Tongue (tissue), 2 donors: ENCODE data around the gene RAB11B. TPM values are rescaled to one million over a fixed set of nuclear protein-coding genes. Genes with fewer than 3 reads are reported as not detected.
"Not testable (repeated sequence)": the region's sequence is repeated elsewhere in the genome, so short reads cannot be mapped to it uniquely, and the experiment has no call there.

Experiments used
- DNase-seq: peaks from one replicate; pipeline ENCODE4 v3.0.0-alpha.2; 2015
- total RNA-seq: library from RNA; depleted of rRNA; stranded (reverse); fragments of >200 nt; gene quantifications from one replicate; pipeline ENCODE4 v1.2.3, GENCODE V29; 2014

The RAB11B gene
- total RNA-seq, result 78.2 TPM

DNA sequence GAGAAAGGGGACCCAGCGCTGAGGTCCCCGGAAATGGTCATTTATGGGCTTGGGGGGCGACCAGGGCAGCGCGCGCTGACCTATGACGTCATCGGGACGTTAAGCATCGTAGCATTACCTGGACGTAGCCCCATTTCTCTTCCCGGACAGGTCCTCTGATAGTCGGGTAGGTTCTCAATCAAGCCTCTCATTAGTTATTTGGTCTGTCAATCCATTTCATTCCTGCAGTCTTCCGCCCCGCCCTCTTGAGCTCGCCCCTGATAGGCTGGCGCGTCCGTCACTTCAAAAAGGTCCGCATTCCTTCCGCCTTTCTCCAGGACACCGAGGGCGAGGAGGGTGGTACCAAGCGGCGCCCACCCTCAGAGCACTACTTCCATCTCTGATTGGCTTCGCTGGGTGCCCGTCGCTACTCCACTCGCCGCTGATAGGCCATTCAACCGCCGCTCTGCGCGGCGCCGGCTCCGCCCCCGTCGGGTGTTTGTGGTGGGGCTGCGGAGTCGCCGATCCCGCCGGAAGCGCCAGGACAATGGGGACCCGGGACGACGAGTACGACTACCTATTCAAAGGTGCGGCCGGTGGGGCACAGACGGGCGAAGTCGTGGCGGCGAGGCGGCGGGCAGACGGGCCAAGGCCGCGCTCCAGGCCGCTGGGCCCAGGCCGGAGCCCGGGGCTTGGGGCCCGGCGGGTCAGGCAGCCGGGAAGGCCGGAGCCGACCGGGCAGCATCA, at the start of gene RAB11B:
Gene RAB11B (plus strand): TSS at position 470 of the 726 bp plus-strand sequence. CDS start 57 bp downstream, at position 527.
- peak; percentile 100 for DNase-seq

DNA sequence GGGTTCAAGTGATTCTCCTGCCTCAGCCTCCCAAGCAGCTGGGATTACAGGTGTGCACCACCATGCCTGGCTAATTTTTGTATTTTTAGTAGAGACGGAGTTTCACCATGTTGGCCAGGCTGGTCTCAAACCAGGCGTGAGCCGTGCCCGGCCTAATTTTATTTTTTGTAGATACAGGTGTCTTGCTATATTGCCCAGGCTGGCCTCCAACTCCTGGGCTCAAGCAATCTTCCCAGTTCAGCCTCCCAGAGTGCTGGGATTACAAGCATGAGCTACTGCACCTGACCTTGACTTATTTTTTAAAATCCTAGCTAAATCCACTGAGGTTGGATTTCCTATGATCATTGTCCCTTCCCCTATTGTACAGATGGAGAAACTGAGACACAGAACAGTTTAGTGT, 48.7 kb upstream of the RAB11B start:
- not testable (repeated sequence) for DNase-seq

DNA sequence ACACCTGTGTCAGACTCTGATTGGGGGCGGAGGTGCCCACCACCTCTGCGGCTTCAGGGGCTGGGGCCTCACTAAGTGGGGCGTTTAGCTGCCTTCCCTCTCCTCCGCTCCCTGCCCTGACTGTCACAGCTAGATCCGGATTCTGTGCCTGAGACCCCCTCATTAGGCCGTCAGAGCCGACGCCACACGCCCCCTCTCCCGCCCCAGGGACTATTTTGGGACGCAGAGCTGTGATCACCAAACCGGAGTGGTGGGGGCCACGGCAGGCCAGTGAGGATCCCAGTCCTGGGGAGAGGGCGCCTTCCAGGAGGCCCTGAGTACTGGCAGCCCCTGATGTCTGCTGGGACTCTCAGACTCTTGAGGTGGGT, 47.9 kb upstream of the RAB11B start:
- no peak for DNase-seq

DNA sequence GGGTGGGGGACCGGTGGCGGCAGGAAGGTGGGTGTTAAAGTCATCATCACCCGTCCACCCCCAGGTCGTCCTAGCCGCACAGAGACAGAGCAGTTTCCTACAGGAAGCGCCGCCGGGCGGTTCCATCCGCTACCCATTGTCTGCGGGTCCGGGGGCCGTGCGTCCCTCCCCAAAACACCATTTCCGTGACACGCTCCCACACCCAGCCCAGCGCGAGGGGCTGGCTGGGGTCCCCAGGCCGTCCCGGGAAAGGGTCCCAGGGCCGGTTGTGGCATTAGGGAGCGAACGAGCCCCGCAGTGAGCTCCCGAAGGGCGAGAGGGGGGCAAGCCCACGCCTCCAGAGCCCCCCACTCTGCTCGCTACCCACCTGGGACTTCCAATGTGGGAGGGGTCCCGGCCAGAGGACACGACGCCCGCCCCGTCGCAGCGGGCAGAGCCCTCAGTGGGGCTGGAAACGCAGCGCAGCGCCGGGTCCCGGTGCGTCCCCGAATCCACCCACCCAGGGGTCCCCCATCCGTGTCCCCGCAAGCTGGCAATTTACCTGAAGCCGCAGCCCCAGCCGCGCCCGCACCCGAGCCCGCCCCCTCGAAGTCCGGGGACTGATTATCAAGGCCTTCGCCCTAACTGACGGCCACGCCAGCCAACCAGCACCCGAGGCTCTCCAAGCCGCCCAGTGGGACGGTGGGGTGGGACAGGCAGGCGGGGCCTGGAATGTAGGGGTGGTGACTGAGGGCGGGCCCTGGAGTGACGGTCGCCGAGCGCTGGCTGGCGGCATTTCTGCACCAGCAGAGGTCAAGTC, 47.3 kb upstream of the RAB11B start, which contains the start of gene KANK3:
Gene KANK3 (minus strand): TSS at position 579 of the 799 bp plus-strand sequence. CDS start 5,434 bp downstream, outside the sequence.
- DNase-seq, result peak; percentile 91

DNA sequence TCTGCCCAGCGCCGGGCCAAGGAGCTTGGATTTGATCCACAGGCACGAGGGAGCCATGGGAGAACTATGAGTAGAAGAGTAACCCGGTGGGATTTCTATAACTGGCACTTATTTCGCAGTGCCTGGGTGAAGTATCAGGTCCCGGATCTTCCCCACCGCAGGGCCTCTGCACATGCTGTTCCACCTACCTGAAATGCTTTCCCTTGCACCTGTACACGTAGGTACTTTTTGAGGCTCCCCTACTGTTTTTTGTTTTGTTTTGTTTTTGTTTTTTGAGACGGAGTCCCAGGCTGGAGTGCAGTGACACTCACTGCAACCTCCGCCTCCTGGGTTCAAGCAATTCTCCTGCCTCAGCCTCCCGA, 46.7 kb upstream of the RAB11B start:
- DNase-seq, result no peak

DNA sequence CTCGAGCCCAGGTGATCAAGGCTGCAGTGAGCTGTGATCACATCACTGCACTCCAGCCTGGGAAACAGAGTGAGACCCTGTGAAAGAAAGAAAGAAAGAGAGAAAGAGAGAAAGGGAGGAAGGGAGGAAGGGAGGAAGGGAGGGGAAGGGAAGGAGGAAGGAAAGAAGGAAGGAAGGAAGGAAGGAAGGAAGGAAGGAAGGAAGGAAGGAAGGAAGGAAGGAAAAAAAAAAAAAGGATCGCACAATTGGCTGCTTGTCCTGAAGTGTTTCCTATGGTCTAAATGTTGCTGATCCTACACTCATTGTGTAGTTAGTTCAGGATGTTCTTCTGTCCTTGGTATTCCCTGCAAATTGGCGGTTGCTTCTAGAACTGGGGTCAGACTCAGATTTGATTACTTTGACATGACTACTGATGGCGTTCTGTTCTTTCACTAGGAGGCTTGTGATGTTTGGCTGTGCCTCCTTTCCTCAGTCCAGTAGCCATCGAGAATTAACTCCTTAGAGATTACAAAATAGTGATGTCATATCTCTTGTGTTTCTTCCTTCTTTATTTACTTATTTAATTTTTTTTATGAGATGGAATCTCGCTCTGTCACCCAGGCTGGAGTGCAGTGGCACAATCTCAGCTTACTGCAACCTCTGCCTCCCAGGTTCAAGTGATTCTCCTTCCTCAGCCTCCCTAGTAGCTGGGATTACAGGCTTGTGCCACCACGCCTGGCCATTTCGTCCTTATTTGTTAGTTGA, 40.4 kb upstream of the RAB11B start:
- DNase-seq, result not testable (repeated sequence)

DNA sequence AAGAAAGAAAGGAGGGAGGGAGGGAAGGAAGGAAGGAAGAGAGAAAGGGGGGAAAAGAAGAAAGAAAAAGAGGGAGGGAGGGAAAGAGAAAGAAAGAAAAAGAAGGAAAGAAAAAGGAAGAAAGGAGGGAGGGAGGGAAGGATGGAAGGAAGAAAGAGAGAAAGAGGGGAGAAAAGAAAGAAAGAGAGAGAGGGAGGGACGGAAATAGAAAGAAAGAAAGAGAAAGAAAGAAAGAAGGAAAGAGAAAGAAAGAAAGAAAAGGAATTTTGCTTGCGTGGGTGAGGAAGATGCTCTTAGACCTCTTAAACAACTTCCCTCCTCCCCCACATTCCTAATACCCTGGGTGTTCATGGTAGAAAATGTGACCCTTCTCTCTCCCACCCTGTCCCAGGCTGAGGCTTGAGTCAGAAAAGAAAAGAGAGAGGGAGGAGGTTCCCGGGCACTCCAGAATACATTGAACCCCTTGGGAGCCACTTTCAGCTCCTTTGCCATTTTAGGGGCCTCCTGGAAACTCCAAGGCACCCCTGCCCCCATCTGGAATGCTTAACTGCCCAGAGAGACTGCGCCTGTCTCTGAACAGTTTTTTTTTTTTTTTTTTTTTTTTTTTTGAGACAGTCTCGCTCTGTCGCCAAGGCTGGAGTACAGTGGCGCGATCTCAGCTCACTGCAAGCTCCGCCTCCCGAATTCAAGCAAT, 37.9 kb upstream of the RAB11B start:
- DNase-seq, result no peak

DNA sequence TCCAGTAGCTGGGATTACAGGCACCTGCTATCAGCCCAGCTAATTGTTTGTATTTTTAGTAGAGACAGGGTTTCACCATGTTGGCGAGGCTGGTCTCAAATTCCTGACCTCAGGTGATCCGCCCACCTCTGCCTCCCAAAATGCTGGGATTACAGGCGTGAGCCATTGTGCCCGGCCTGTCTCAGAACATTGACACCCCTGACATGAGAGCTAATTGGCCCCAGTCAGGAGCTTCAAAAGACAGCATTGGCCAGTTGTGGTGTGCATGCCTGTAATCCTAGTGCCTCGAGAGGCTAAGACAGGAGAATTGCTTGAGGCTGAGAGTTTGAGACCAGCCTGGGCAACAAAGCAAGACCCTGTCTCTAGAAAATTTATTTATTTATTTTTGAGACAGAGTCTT, 37.3 kb upstream of the RAB11B start:
- not testable (repeated sequence) for DNase-seq

DNA sequence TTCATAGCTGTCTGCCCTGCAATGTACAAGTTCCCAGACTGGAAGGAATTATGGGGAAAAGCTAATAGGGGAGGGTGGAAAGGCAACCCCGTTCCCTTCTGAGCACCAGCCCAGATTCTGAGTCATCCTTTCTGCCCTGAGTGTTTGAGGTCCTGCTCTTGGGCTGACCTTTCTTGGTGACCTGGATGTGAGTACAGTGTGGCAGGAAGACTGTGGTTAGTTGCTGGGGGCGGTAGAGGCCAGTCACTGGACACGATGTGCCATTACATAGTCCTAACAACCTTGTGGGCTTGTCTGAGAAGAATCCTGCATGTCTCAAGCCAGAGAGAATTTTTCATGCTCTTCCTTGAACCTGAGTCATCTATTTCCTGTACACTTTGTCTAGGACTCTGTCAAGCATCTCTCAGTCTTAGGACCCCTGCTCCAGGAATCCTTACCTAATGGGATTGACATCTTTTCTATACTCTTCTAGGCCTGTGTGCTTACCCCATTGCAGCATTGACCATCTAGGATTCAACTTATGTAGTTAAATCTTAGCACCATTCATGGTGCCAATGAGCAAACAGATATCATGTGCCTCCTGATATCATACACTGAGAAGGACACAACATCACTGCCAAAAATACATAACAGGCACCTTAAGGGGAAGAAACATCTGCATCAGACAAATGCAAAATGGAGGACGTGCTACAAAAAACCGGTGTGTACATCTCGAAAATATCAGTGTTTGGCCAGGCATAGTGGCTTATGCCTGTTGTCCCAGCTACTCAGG, 34.3 kb upstream of the RAB11B start:
- no peak for DNase-seq

DNA sequence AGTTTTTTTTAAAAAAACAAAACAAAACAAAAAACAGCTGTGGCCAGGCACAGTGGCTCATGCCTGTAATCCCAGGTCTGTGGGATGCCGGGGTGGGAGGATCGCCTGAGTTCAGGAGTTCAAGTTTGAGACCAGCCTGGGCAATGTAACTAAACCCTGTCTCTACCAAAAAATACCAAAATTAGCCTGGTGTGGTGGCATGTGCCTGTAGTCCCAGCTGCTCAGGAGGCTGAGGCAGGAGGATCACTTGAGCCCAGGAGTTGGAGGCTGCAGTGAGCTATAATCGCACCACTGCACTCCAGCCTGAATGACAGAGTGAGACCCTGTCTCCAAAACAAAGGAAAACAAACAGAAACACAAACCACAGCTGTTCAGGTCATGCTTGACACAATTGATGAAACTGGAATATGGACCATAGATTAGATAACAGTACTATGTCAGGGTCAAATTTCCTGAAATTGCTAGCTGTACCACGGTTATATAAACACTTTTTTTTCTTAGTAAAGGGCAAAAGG, 33.1 kb upstream of the RAB11B start:
- DNase-seq, result no peak

DNA sequence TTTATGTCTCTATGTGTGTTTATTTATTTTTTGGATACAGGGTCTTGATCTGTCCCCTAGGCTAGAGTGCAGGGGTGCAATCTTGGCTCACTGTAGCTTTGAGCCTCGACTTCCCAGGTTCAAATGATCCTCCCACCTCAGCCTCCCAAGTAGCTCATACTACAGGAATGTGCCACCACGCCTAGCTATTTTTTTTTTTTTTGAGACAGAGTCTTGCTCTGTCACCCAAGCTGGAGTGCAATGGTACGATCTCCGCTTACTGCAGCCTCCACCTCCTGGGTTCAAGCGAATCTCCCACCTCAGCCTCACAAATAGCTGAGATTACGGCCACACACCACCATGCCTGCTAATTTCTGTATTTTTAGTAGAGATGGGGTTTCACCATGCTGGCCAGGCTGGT, 31.2 kb upstream of the RAB11B start:
- no peak for DNase-seq

DNA sequence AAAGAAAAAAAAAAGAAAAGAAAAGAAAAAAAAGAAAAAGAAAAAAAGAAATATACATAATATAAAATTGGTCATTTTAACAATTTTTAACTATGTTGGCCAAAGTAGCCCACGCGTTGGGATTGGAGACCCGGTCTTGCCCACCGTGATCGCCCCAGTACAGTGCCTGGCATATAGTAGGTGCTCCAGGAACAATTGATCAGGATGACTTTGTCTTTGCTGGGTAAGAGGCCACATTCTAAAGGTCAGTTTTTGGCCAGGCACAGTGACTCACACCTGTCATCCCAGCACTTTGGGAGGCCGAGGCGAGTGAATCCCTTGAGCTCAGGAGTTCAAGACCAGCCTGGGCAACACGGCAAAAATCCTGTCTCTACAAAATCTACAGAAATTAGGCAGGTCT, 30.0 kb upstream of the RAB11B start:
- DNase-seq, result no peak

DNA sequence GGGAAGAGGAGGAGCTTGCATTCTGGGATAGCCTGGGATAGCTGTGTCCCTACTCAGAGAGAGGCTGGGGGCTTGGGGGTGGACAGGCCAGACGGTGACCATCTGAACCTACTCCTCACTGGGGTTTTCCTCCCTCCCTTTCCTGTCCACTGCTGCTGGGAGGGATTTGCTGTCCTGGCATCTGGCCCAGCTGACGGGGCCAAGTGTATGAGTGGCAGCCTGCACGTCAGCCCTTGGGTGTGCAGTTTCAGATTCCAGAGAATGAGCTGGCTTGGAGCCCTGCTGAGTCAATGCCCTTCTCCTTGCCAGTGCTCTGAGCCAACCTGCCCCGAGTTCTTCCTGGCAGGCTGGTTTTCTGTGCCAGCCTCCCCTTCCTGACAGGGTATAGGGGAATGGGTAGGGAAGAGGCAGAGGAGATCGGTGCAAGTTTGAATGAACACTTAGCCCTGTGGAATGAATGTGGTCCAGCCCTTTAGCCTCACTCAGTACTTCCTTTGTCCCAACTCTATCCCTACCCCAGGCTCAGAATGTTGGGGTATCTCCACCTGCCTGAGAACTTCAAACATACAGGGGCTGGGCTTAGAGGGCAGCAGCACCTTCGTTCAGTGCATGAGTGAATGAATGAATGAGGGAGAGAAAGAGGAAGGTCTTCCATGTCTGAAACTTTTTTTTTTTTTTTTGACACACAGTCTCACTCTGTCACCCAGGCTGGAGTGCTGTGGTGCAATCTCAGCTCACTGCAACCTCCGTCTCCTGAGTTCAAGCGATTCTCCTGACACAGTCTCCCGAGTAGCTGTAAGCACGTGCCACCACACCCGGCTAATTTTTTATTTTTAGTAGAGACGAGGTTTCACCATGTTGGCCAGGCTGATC, 28.0 kb upstream of the RAB11B start:
- peak; percentile 97 for DNase-seq

DNA sequence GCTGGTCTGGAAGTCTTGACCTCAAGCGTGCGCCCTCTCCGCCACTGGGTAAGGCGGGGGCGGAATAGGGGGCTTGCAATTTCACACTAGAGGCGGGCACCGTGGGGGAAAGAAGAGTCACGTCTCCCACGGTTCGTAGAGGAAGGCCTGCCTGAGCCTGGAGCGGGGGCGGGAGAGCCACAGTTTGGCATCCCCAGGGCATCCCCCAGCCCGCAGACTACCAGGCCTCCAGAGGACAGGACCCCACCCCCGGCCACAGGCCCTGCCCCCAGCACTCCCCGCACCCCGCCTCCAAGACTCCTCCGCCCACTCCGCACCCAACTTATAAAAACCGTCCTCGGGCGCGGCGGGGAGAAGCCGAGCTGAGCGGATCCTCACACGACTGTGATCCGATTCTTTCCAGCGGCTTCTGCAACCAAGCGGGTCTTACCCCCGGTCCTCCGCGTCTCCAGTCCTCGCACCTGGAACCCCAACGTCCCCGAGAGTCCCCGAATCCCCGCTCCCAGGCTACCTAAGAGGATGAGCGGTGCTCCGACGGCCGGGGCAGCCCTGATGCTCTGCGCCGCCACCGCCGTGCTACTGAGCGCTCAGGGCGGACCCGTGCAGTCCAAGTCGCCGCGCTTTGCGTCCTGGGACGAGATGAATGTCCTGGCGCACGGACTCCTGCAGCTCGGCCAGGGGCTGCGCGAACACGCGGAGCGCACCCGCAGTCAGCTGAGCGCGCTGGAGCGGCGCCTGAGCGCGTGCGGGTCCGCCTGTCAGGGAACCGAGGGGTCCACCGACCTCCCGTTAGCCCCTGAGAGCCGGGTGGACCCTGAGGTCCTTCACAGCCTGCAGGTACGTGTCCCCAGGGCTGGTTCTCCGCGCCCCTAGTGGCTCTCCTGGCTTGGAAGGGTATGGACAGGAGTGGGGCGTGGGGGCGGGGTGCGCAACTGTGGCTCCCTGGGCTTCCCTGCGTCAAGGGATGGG, 26.1 kb upstream of the RAB11B start, which contains the start of gene ANGPTL4:
Gene ANGPTL4 (plus strand): TSS at position 353 of the 969 bp plus-strand sequence. CDS start 167 bp downstream, at position 520.
- DNase-seq, result peak; percentile 64

DNA sequence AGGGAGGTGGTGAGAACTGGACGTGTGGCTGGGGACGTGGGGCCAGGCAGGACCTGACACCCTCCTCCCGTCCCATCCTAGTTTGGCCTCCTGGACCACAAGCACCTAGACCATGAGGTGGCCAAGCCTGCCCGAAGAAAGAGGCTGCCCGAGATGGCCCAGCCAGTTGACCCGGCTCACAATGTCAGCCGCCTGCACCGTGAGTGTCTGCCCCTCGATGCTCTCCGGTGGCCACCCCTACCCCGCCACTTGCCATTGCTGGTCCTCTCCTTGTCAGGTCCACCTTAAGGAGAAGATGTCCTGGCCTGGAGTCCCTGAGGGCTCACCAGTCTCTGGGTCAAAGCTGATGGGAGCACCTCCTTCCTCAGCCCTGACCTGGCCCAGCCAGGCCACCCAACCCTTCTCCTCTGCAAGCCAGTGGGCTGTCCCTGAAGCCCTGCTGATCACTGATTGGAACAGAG, 24.0 kb upstream of the RAB11B start:
- DNase-seq, result no peak

DNA sequence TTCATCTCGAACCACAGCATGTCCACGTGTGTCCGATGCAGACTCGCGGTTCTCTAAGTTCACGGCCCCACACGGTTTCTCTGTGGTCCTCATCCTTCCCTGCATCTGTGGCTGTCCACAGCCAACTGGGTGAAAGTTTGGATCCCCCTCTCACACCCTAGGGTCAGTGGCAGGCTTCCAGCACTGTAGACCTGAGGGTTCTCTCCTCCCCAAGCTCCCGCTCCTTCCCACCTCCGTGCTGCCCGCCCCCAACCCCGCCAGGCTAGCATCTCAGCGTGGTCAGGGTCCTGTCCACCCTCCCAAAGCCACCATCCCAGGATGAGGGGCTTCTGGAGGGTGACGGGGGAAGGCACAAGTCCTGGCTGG, 23.2 kb upstream of the RAB11B start:
- peak; percentile 61 for DNase-seq

DNA sequence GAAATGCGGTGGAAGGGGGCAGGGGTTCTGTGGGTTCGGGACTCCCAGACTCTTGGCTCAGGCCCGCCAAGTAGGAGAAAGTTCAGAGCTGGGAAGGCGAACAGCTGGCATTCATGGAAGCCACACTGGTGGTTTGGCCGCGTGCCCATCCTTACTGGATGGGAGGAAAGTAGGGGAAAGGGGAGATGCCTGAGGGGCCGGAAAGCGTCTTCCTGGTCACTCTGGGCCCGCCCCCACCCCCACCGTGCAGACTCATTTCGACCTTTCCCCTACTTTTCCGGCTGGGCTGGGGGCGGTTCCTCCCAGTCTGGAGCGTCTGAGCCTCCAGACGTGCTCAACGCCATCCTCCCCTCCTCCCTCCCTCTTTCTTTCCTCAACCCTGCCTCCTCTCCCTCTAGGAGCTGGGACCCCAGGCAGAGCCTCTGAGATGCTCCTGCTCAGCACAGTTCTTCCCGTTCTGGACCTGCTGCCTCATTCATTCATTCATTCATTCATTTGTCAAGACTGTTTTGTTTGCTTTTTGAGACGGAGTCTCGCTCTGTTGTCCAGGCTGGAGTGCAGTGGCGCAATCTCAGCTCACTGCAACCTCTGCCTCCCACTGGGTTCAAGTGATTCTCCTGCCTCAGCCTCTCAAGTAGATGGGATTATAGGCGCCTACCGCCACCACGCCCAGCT, 22.7 kb upstream of the RAB11B start:
- DNase-seq, result peak; percentile 97
